ENCODE results near the gene SKIL.
"Not testable (repeated sequence)": the region's sequence is repeated elsewhere in the genome, so short reads cannot be mapped to it uniquely, and the experiment has no call there.

Gene SKIL

GRCh38 chr3:170323331-170323730 is 34.2 kb upstream of the SKIL start:
- no peak for TF ChIP-seq CTCF (conservative IDR thresholded peaks at IDR 0.05; ENCODE audit: low read depth, low read length)
- no peak overlapping the region for H3K4me3 ChIP-seq (ENCODE audit: low read length)
- DNase-seq (ENCODE audit: low read depth) = no peak

GRCh38 chr3:170324962-170325361 is 32.6 kb upstream of the SKIL start:
- DNase-seq (ENCODE audit: low read depth) = no peak
- TF ChIP-seq CTCF (conservative IDR thresholded peaks at IDR 0.05; ENCODE audit: low read depth, low read length) = no peak
- H3K4me3 ChIP-seq (ENCODE audit: low read length) = no peak overlapping the region

- no peak for TF ChIP-seq CTCF (conservative IDR thresholded peaks at IDR 0.05; ENCODE audit: low read depth, low read length)
- DNase-seq (ENCODE audit: low read depth) = no peak
- no peak overlapping the region for H3K4me3 ChIP-seq (ENCODE audit: low read length)
Measured at GRCh38 chr3:170327040-170327808, 30.3 kb upstream of the SKIL start.

- H3K4me3 ChIP-seq (ENCODE audit: low read length); DNase-seq (ENCODE audit: low read depth): not testable (repeated sequence)
Measured at GRCh38 chr3:170327868-170328548, 29.5 kb upstream of the SKIL start.

GRCh38 chr3:170330366-170330765 is 27.1 kb upstream of the SKIL start:
- no peak for DNase-seq (ENCODE audit: low read depth)
- no peak overlapping the region for H3K4me3 ChIP-seq (ENCODE audit: low read length)
- no peak for TF ChIP-seq CTCF (conservative IDR thresholded peaks at IDR 0.05; ENCODE audit: low read depth, low read length)

- TF ChIP-seq CTCF (conservative IDR thresholded peaks at IDR 0.05; ENCODE audit: low read depth, low read length) = no peak
- no peak for DNase-seq (ENCODE audit: low read depth)
- no peak overlapping the region for H3K4me3 ChIP-seq (ENCODE audit: low read length)
Measured at GRCh38 chr3:170331143-170331542, 26.4 kb upstream of the SKIL start.

- TF ChIP-seq CTCF (conservative IDR thresholded peaks at IDR 0.05; ENCODE audit: low read depth, low read length) = no peak
- no peak for DNase-seq (ENCODE audit: low read depth)
- no peak overlapping the region for H3K4me3 ChIP-seq (ENCODE audit: low read length)
Measured at GRCh38 chr3:170337420-170337819, 20.1 kb upstream of the SKIL start.
